CD4-positive, alpha-beta T cell treated with Interleukin-4 for 1 hour (primary cell): ENCODE measurements around the gene COLEC11.

Experiments used
- DNase-seq, 2 donors: peaks; one replicate each; pipeline ENCODE4 v3.0.0-alpha.2; 2020 to 2022

Gene COLEC11

GRCh38 chr2:3585261-3586109 is 9.4 kb upstream of the COLEC11 start:
- DNase-seq: no peak

DNA sequence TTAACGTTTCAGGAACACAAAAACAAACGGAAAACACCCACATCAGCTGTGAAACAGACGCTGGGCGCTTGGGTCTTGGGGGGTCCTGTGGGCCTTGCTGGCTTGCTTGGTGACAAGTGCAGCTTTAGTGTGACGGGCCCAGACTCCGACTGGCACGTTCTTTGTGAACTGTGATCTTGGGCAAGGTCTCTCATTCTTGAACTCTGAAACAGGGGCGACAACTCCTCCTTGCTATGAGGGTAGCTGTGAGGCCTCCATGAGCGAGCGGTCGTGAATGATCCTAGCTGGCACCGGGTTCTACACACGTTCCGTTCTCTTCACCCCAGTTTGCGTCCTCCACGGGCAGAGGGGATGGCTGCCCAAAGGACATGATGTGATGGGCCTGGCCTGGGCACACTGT is 8.7 kb upstream of the COLEC11 start:
- DNase-seq: no peak

DNA sequence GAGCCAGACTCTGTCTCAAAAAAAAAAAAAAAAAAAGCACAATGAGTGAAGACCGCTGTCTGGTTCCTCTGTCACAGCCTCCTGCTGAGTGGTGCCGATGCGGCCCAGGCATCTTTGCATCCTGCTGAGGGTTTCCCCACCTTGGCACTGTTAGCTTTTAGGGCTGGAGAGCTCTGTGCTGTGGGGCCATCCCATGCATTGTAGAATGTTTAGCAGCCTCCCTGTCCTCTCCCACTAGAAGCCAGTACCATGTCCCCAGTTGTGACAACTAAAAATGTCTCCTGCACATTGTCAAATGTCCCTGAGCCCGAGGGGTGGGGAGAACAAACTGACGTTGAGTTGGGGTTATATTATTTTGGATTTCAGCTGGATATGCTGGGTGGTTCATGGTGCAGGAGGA is 7.9 kb upstream of the COLEC11 start:
- no peak for DNase-seq

DNA sequence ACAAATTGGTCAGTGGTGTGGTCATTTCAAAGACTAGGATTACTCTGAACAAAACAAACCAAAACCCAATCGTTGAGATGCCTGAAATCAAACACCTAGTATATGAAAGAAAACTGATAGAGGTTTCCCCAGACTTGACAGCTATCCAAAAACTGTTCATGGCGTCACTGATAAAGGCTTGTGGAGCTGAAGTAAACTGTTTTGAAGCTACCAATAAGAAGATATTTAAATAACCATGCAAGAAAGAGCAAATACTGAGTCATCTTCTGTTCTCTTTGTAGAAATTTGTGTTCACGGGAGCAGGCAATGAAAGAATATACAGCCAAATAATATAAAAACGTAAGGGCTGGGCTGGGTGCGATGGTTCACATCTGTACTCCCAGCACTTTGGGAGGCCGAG is 7.5 kb upstream of the COLEC11 start:
- no peak for DNase-seq

DNA sequence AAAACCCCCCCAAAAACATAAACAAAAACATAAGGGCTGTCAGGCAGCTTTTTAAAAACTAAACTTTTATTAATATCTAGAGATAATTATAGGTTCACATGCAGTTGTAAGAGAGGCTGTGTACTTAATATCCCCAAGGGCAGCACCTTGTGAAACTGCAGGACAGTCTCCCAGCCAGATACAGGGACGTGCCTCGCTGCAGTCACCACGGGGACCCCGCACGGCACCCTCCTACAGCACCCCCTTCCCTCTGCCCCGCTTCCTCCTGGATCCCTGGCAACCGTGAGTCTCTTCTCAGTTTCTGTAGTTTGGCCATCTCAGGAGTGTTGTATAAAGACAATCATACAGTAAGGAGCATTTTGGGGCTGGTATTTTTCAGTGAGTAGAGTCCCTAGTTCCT is 6.8 kb upstream of the COLEC11 start:
- DNase-seq: no peak

DNA sequence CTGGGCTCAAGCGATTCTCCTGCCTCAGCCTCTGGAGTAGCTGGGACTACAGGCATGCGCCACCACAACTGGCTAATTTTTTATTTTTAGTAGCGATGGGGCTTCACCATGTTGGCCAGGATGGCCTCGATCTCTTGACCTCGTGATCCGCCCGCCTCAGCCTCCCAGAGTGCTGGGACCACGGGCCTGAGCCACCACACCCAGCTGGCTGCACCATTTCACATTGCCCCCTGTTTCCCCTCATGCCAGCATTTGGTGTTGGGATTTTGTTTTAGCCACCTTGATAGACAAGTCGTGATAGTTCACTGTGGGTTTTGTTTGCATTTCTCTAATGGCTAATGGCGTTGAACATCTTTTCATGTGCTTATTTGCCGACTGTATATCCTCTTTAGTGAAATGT is 5.8 kb upstream of the COLEC11 start:
- no peak for DNase-seq

GRCh38 chr2:3595404-3595803 is 492 bp downstream of the COLEC11 start:
- no peak for DNase-seq

DNA sequence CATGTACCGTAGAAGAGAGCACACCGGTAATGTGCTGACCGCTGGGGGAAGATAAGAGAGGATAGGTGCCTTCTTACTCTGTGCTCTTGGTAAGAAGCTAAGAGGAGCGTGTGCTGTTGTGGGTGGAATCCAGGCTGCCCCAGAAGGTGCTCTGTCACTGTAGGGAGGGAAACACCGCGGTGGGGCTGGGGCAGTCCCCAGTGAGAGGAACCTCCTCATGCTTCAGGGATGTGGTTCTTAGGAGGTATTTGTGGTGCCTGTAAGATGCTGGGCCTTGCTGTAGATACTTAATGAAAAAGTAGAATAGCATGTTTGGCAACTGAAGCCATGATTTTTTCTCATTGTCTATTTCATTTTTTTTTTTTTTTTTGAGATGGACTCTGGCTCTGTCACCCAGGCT is 1.1 kb downstream of the COLEC11 start:
- no peak for DNase-seq

GRCh38 chr2:3596901-3597417 is 2.0 kb downstream of the COLEC11 start:
- no peak for DNase-seq

DNA sequence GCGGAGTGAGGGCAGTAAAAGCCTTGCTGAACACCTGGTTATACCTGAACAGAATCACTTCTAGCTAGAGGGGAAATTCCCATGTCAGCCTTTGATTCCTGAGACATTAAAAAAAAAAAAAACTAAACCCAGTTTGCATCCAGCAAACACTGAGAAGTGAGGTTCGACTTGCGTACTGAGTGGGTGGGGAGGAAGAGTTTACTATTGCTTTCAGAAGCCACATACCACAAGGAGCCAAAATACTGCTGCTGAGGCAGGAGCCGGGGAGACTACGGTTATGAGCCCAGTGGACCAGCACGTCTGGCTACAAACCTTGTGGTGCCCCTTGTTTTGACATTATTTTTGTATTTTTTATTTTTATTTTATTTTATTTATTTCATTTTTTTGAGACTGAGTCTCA is 2.7 kb downstream of the COLEC11 start:
- DNase-seq: no peak

DNA sequence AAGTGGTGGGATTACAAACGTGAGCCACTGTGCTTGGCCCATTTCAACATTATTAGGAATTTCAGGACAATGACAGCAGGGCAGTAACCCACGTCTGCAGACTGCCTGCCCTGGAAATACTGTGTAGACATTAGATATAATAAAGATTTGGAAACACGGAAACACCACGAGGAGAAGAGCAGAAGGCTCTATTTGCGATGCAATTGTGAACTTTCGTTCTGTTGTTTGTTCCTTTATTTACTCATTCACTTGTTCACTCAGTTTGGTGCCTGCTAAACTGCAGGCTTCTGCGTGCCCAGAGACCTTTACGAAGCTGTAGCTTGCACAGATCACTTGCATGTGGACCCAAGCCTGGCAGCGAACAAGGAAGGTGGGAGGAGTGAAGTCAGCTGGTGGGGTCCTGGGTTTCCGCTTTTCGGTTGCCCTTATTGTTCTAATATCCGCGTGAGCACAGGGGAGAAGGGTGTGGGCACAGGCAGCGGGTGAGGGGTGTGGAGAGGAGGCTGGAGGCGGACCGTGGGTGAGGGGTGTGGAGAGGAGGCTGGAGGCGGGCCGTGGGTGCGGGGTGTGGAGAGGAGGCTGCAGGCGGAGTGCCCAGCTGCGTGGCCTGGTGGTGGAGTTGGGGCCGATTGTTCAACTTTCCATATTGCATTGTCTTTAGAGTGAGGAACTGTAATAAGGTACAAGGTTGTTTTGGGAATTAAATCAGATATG is 3.4 kb downstream of the COLEC11 start:
- no peak for DNase-seq

- DNase-seq: no peak
Observed at GRCh38 chr2:3598912-3599854, 4.3 kb downstream of the COLEC11 start.

DNA sequence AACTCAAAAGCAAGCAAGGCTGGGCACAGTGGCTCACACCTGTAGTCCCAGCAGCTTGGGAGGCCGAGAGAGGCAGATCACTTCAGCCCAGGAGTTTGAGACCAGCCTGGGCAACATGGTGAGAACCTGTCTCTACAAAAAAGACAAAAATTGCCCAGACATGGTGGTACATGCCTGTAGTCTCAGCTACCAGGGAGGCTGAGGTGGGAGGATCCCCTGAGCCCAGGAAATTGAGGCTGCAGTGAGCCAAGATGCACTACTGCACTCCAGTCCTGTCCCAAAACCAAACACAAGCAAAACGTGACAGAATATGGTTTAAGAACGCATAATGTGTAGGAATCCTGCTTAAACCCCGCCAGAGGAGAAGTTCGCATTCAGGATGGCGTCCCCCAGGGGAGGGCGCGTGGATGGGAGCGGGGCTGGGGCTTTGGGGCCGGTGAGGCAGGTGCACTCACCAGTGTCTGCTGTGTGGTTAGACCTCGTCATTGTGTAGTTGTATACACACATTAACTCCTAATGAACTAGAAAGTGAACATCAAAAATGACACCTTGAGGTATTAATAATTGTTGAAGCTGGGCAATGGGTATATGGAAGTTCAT is 5.4 kb downstream of the COLEC11 start:
- no peak for DNase-seq

GRCh38 chr2:3601561-3602271 is 6.8 kb downstream of the COLEC11 start:
- DNase-seq: no peak

- no peak for DNase-seq
Observed at GRCh38 chr2:3602553-3603339, 7.8 kb downstream of the COLEC11 start.

GRCh38 chr2:3603536-3604206 is 8.8 kb downstream of the COLEC11 start:
- DNase-seq: no peak

DNA sequence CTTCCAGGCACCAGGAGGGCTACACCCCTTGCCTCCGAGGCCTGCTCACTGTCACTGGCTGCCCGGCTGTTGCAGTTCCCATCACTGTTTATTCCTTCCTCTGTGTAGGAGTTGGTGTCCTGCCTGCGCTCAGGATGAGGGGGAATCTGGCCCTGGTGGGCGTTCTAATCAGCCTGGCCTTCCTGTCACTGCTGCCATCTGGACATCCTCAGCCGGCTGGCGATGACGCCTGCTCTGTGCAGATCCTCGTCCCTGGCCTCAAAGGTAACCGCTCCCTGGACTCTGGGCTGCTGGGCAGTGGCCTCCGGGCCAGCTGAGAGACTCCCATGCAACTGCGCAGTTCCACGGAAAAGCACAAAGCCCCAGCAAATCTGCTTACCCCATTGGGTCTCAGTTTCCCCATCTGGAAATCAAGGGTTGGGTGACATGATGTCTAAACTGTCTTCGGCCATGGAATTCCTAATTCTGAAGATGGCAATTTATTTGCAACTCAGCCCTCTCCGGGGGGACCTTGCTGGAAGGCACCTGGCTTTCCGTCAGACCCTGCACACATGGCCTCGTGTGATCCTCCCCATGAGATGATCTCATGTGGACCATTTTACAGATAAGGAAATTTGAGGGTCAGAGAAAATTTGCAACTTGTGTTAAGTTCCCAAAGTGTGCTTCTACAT is 9.4 kb downstream of the COLEC11 start:
- DNase-seq: no peak

GRCh38 chr2:3604991-3605961 is 10.4 kb downstream of the COLEC11 start:
- DNase-seq: peak in 1 of 2 donors; percentile 68

GRCh38 chr2:3606028-3606369 is 11.1 kb downstream of the COLEC11 start:
- no peak for DNase-seq
